Omental fat pad (tissue), 4 donors: ENCODE data around the gene PREP. TPM values are rescaled to one million over a fixed set of nuclear protein-coding genes. Genes with fewer than 3 reads are reported as not detected.
"Not testable (repeated sequence)": the region's sequence is repeated elsewhere in the genome, so short reads cannot be mapped to it uniquely, and the experiment has no call there.

ENCODE experiments used
- ATAC-seq: fragments of 150-250 bp; one replicate; pipeline ENCODE4 v1.9.1; 2016; ENCODE audit warnings: mild to moderate bottlenecking, moderate library complexity; ENCODE audit not compliant: low FRiP score
- DNase-seq: peaks from one replicate; pipeline ENCODE4 v3.0.0-alpha.2; 2019; ENCODE audit warnings: low spot score
- CTCF ChIP-seq, 3 donors: fragments of 450-650 bp; IDR thresholded peaks; one replicate each; pipeline ENCODE4 v1.5.1; 2016 to 2017; ENCODE audit warnings: antibody characterized with exemption in 3 of 3, mild to moderate bottlenecking in 3 of 3, moderate library complexity in 2 of 3
- total RNA-seq, 4 donors: library from RNA; depleted of rRNA; stranded (reverse); fragments of >200 nt; gene quantifications; one replicate each; pipeline ENCODE4 v1.1.0, GENCODE V29; 2016

Gene PREP
- total RNA-seq, 4 donors from 2014 or later = 18.1 to 29.9 (median 23.6) TPM

GRCh38 chr6:105253787-105254186, 149.1 kb downstream of the PREP start:
- TF ChIP-seq CTCF (IDR thresholded peaks at IDR 0.05) = no peak
- ATAC-seq (no peak), DNase-seq (no peak)

GRCh38 chr6:105251689-105252088, 151.2 kb downstream of the PREP start:
- TF ChIP-seq CTCF (IDR thresholded peaks at IDR 0.05) = no peak
- ATAC-seq (no peak), DNase-seq (no peak)

GRCh38 chr6:105250533-105250932, 152.3 kb downstream of the PREP start:
- DNase-seq (no peak), ATAC-seq (no peak)
- no peak for TF ChIP-seq CTCF (IDR thresholded peaks at IDR 0.05)

GRCh38 chr6:105243487-105243886, 159.4 kb downstream of the PREP start:
- TF ChIP-seq CTCF (IDR thresholded peaks at IDR 0.05) = no peak
- no peak for ATAC-seq
- DNase-seq = no peak

GRCh38 chr6:105235155-105235554, 167.7 kb downstream of the PREP start:
- DNase-seq = no peak
- TF ChIP-seq CTCF (IDR thresholded peaks at IDR 0.05) = no peak
- no peak for ATAC-seq

- not testable (repeated sequence) for ATAC-seq, DNase-seq
These were observed 171.1 kb downstream of the PREP start for GRCh38 chr6:105231771-105232170.

Other genes starting within 250 kb of the PREP start
- 1 to 10 TPM in 1 of 4 donors, under 1 TPM in 1, not detected in 2; 0.46 to 3.0 TPM for gene POPDC3, start 223.1 kb downstream of the PREP start, total RNA-seq